Smooth muscle cell (in vitro differentiated cells): ENCODE measurements around the gene ORAI2. TPM values are rescaled to one million over a fixed set of nuclear protein-coding genes. Genes with fewer than 3 reads are reported as not detected.

Experiments used
- DNase-seq: peaks from one replicate; lab custom pipeline; 2025; ENCODE audit not compliant: unreplicated experiment; lab: John Stamatoyannopoulos, UW
- H2AFZ ChIP-seq: fragments of 200-600 bp; sonication (generic); 2 replicates; pipeline ENCODE4 v1.6.0; 2016; ENCODE audit warnings: antibody characterized with exemption, low read depth, mild to moderate bottlenecking
- H3F3A ChIP-seq: fragments of 200-600 bp; sonication (generic); 2 replicates; pipeline ENCODE4 v1.6.0; 2017; ENCODE audit warnings: antibody characterized with exemption, low read depth
- H3K27ac ChIP-seq: fragments of 200-600 bp; sonication (generic); 2 replicates; pipeline ENCODE4 v1.5.1; 2016; ENCODE audit warnings: low read depth, mild to moderate bottlenecking
- H3K27me3 ChIP-seq: fragments of 200-600 bp; sonication (generic); 2 replicates; pipeline ENCODE4 v1.6.1; 2016; ENCODE audit warnings: low read depth, mild to moderate bottlenecking
- H3K36me3 ChIP-seq: fragments of 200-600 bp; sonication (generic); 2 replicates; pipeline ENCODE4 v1.5.1; 2016; ENCODE audit warnings: low read depth
- H3K4me1 ChIP-seq: fragments of 200-600 bp; sonication (generic); 2 replicates; pipeline ENCODE4 v1.5.1; 2016; ENCODE audit warnings: low read depth
- H3K4me2 ChIP-seq: fragments of 200-600 bp; sonication (generic); 2 replicates; pipeline ENCODE4 v1.6.0; 2016; ENCODE audit warnings: mild to moderate bottlenecking
- H3K4me3 ChIP-seq: fragments of 200-600 bp; sonication (generic); 2 replicates; pipeline ENCODE4 v1.5.1; 2016; ENCODE audit warnings: mild to moderate bottlenecking
- H3K79me2 ChIP-seq: fragments of 200-600 bp; sonication (generic); 2 replicates; pipeline ENCODE4 v1.6.0; 2016; ENCODE audit warnings: low read depth, mild to moderate bottlenecking
- H3K9ac ChIP-seq: fragments of 200-600 bp; sonication (generic); 2 replicates; pipeline ENCODE4 v1.6.0; 2016; ENCODE audit warnings: low read depth
- H3K9me3 ChIP-seq: fragments of 200-600 bp; sonication (generic); replicated peaks from 2 replicates; pipeline ENCODE4 v1.5.1; 2016; ENCODE audit warnings: low read depth
- H4K20me1 ChIP-seq: fragments of 200-600 bp; sonication (generic); 2 replicates; pipeline ENCODE4 v1.6.0; 2016; ENCODE audit warnings: low read depth
- WGBS: methylation state at CpG from one replicate; pipeline ENCODE4 v1.1.7; 2016; ENCODE audit warnings: low lambda C conversion rate; 5-methylcytosine and 5-hydroxymethylcytosine counted together
- polyA plus RNA-seq: library from polyadenylated mRNA; unstranded; fragments of >200 nt; fragmentation: Nextera tagmentation; extraction: Ambion mirVana; gene quantifications from 2 replicates; pipeline ENCODE4 v1.2.1, GENCODE V29; 2016
- total RNA-seq: library from RNA; depleted of rRNA; stranded (reverse); fragments of >200 nt; gene quantifications from 2 replicates; pipeline ENCODE4 v1.2.3, GENCODE V29; 2014
- TF ChIP-seq, protein P1 (sequence below): fragments of 200-600 bp; sonication (generic); IDR thresholded peaks from 2 replicates; pipeline ENCODE4 v1.5.1; 2017; ENCODE audit warnings: borderline replicate concordance, mild to moderate bottlenecking, antibody characterized with exemption; ENCODE audit not compliant: insufficient read depth, poor library complexity, severe bottlenecking

Gene ORAI2
- total and polyA plus RNA-seq, 2 experiments from 2014 or later = 43.0 to 69.8 TPM

DNA sequence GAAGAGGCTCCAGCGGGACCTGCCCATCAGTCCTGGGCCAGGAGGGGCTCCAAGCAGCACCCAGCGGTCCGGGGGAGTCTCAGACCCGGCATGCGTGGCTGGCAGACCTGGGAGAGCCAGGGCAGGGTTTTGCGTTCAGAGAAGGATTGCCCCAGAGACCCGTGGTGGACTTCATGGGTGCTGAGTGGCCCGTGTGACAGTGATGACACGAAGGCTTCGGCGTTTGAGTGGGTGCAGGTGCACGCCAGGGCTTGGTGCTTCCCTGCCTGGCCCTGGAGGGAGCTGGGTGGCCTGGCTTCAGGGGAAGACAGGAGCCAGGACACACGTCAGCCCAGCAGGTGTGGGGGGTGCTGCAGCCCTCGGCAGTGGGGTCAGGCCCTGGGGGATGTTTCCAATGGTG, 13.9 kb downstream of the ORAI2 start:
- Histone ChIP-seq H3K4me1 (no peaks in the 10 kb centered on the region), H3K27ac (no peak overlapping the region), H3K9me3 (no peaks in the 10 kb centered on the region), H3K27me3 (no peaks in the 10 kb centered on the region), H3K36me3 (no peaks in the 10 kb centered on the region), H4K20me1 (peaks cover 11% of the 10 kb centered on the region), H3K4me2 (no peak overlapping the region), H2AFZ (no peak overlapping the region), H3F3A (no peaks in the 10 kb centered on the region), H3K4me3 (no peak overlapping the region), H3K79me2 (no peaks in the 10 kb centered on the region), H3K9ac (no peak overlapping the region)
- DNase-seq = no peak
- TF ChIP-seq, protein P1, sequence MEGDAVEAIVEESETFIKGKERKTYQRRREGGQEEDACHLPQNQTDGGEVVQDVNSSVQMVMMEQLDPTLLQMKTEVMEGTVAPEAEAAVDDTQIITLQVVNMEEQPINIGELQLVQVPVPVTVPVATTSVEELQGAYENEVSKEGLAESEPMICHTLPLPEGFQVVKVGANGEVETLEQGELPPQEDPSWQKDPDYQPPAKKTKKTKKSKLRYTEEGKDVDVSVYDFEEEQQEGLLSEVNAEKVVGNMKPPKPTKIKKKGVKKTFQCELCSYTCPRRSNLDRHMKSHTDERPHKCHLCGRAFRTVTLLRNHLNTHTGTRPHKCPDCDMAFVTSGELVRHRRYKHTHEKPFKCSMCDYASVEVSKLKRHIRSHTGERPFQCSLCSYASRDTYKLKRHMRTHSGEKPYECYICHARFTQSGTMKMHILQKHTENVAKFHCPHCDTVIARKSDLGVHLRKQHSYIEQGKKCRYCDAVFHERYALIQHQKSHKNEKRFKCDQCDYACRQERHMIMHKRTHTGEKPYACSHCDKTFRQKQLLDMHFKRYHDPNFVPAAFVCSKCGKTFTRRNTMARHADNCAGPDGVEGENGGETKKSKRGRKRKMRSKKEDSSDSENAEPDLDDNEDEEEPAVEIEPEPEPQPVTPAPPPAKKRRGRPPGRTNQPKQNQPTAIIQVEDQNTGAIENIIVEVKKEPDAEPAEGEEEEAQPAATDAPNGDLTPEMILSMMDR = no peak
- 93% methylated on average over 14 of the region's 14 CpGs for WGBS

DNA sequence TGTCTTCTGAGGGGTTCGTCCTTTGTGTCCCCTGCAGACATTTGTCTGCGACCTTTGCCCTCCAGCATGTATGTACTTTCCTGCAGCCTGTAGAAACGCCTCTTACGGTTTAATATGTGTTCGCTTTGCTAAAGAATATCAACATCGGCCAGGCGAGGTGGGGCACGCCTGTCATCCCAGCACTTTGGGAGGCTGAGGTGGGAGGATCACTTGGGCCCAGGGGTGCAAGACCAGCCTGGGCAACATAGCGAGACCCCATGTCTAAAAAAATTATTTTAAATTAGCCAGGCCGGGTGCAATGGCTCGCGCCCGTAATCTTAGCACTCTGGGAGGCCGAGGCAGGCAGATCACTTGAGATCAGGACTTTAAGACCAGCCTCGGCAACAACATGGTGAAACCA, 15.8 kb downstream of the ORAI2 start:
- no peak for DNase-seq
- Histone ChIP-seq H3K79me2 (no peaks in the 10 kb centered on the region), H3K4me3 (no peak overlapping the region), H4K20me1 (peaks cover 11% of the 10 kb centered on the region), H3K9ac (no peak overlapping the region), H3K9me3 (no peaks in the 10 kb centered on the region), H3K27me3 (no peaks in the 10 kb centered on the region), H3K36me3 (no peaks in the 10 kb centered on the region), H2AFZ (no peak overlapping the region), H3F3A (no peaks in the 10 kb centered on the region), H3K27ac (no peak overlapping the region), H3K4me1 (no peaks in the 10 kb centered on the region), H3K4me2 (no peak overlapping the region)
- TF ChIP-seq, protein P1 = no peak
- WGBS = 100% methylated on average over 15 of the region's 15 CpGs

DNA sequence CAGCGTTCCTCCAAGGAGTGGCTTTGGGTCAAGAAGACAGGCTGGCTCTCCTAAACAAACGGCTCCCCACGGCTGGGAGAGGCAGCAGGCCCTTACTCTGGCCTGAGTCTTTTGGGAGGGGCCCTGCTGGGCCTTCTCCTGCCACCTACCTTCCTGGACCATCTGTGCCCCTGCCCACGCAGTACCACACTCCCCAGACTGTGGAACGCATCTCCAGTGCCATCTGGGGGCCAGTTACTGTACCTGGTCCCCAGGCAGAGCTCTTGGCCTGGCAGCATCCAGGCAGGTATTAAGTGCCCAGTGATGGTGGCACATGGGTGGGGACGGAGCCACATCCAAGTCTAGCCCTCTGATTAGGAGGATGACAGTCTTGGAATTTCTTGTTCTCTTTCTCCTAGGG, 16.9 kb downstream of the ORAI2 start:
- no peaks in the 10 kb centered on the region for H3K36me3 ChIP-seq
- H3K4me3 ChIP-seq = no peak overlapping the region
- H3K79me2 ChIP-seq = no peaks in the 10 kb centered on the region
- 97% methylated on average over 6 of the region's 6 CpGs for WGBS
- H3K4me2 ChIP-seq = no peak overlapping the region
- H3F3A ChIP-seq = no peaks in the 10 kb centered on the region
- TF ChIP-seq, protein P1 = no peak
- peaks cover 11% of the 10 kb centered on the region for H4K20me1 ChIP-seq
- H3K4me1 ChIP-seq = no peaks in the 10 kb centered on the region
- H2AFZ ChIP-seq = no peak overlapping the region
- no peak overlapping the region for H3K27ac ChIP-seq
- H3K9ac ChIP-seq = no peak overlapping the region
- H3K27me3 ChIP-seq = no peaks in the 10 kb centered on the region
- no peak for DNase-seq
- H3K9me3 ChIP-seq = no peaks in the 10 kb centered on the region

DNA sequence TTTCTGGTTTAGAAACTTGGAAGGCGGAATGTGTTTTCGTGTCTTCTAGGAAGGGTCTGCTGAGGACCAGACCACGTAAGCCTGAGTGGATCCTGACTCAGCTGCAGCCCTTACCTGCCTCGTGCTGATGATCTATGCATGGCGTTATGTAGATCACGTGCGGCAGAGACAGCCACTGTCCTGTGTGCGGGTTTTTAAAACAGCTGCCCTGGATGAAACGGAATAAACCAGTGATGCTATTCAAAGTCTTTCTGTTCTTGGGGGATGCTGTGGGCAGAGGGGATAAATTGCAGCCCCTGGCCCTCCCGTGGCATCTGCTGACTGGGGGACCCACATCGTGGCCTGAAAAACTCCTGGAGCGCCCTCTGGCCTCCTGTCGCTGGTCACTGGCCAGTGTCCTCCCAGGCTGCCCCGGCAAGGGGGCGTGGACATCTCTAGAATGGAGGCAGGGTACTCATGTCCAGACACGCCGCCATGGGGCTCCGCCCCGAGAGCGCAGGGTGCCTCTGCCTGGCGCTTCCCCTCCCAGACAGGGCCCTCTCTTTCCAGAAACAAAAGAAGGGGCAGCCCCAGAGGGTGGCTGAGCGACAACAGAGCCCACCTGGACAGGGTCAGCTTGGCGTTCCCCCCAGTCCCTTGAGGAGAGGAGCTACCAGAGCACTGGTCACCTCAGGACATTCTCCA, 18.1 kb downstream of the ORAI2 start:
- Histone ChIP-seq H3F3A (peaks cover 8% of the 10 kb centered on the region), H3K79me2 (no peaks in the 10 kb centered on the region), H3K4me3 (no peak overlapping the region), H3K36me3 (no peaks in the 10 kb centered on the region), H3K27ac (no peak overlapping the region), H4K20me1 (peaks cover 19% of the 10 kb centered on the region), H3K27me3 (no peaks in the 10 kb centered on the region), H2AFZ (no peak overlapping the region), H3K9ac (no peak overlapping the region), H3K9me3 (no peaks in the 10 kb centered on the region), H3K4me2 (no peak overlapping the region), H3K4me1 (no peaks in the 10 kb centered on the region)
- 70% methylated on average over 23 of the region's 23 CpGs for WGBS
- TF ChIP-seq, protein P1 = no peak
- DNase-seq = no peak
